Retinal pigment epithelial cell (primary cell): ENCODE measurements around the gene IMPDH2.

Experiments
- DNase-seq: peaks from one replicate; pipeline ENCODE4 v3.0.0-alpha.2; 2010; ENCODE audit warnings: low read depth
- H3K4me3 ChIP-seq: 2 replicates; pipeline ENCODE4 v1.5.1; 2011; ENCODE audit warnings: mild to moderate bottlenecking, low read length, control low read depth, moderate library complexity
- CTCF ChIP-seq: conservative IDR thresholded peaks from 2 replicates; pipeline ENCODE4 v1.5.1; 2011; ENCODE audit warnings: low read depth, low read length, control low read depth, inconsistent platforms

IMPDH2 gene

DNA sequence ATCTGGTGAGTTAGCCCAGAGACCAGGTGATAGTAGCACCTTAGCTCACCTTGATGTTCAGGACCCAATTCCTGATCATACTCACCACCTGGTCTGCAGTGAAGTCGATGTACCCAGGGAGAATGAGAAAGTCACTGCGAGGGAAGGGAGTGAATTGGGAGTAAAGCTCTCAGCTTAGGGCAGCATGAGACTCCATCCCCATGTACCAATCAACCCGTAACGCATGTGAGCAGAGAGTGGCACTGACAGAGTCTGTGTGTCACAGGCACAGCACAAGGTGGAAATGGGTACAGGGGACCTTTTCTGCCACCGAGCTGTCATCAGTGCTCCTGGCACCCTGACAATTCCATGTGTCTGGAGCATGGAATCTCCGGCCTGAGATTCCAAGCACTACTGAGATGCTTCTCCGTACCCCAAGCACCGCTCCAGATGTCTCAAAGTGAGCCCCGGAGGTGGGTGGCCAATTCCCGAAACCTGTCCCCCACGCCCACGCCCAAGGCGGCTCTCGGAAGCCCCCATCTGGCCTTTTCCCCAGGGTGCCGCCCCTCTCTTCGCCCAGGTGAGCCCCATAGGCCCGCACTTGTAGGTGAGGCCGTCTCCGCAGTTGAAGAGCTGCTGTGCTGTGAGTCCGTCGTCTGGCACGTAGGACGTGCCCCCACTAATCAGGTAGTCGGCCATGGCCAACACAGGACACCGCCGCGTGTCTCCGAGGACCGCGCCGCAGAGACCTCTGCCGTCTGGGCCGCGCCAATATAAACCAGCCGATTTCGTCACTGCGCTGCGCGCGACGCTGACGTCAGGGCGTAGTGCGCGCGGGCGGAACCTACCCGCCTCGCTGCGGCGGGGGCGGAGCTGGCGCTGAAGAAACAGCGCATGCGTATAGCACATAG, at the start of gene IMPDH2:
Gene IMPDH2, minus strand, starts transcription at position 726 of the 890 bp plus-strand sequence. Its CDS starts 48 bp downstream, at position 678.
- no peak for DNase-seq
- peak; percentile 10 for TF ChIP-seq CTCF
- peak within 1 kb of the TSS; percentile 87 for H3K4me3 ChIP-seq

DNA sequence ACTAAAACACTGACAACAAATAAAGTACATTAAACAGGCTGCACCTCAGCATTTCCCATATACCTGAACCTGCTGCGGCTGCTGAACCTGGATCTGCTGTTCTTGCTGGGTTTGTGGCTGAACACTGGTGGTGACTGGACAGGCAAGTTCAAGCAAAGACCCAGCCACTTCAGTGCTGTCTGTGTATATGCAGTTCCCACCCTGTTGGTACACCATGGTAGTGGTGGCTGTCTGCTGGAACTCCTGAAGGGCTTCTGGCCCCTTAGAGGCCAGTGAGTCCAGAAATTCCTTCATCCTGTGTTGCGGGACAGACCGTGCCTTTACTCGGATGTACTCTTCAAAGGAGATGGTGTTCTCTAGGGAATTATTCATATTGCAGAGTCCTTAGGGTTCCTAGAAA, 47.4 kb upstream of the IMPDH2 start:
- no peak for DNase-seq
- H3K4me3 ChIP-seq, result no peak overlapping the region
- TF ChIP-seq CTCF, result no peak

DNA sequence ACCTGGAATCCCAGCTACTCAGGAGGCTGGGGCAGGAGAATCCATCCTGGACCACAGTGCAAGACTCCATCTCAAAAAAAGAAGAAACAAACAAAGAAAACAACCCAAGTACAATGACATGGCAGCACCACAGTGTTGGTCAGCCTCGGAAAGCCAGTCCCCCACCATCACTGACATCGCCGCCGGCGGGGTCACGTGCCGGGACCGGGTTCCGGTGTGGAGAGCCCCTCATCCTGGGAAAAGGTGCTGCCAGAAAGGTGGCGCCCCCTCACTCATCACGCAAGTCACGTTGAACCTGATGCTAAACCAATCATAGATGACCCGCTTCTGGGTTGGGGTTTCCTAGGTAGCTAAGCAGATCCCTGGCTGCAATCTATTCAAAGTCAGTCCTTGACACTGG, 46.9 kb upstream of the IMPDH2 start:
- TF ChIP-seq CTCF, result no peak
- no peak for DNase-seq
- no peak overlapping the region for H3K4me3 ChIP-seq

DNA sequence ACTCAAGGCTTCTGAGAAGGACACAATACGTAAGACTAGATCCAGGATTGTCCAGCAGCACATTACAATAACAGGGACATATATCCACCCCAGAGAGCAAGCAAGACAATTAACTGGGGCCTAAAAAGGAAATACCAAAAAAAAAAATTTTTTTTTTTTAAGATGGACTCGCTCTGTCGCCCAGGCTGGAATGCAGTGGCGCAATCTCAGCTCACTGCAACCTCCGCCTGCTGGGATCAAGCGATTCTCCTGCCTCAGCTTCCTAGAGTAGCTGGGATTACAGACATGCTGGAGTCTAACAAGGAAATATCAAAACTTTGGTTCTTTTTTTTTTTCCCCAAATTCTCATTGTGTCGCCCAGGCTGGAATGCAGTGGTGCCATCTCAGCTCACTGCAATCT, 28.8 kb upstream of the IMPDH2 start:
- DNase-seq, result no peak
- TF ChIP-seq CTCF, result no peak
- H3K4me3 ChIP-seq, result no peak overlapping the region

DNA sequence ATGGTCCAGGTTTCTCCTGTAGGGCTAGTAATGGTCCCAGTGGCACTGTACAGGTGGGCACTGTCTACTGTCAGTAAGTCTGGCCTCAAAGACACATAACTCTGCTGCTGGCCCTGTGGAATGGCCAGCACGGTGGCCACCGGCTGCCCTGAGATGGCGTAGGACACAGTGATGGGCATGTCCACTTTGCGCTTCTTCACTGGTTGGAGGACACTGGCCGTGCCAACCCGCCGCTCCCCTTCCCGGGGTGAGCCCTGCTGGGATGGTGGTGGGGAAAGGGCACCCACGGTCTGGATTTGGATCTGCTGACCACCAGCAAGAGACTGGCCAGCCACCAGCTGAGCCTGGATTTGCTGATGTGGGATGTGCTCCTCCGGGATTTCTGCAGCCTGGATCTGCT, 28.1 kb upstream of the IMPDH2 start:
- TF ChIP-seq CTCF, result no peak
- no peak for DNase-seq
- H3K4me3 ChIP-seq, result no peak overlapping the region

DNA sequence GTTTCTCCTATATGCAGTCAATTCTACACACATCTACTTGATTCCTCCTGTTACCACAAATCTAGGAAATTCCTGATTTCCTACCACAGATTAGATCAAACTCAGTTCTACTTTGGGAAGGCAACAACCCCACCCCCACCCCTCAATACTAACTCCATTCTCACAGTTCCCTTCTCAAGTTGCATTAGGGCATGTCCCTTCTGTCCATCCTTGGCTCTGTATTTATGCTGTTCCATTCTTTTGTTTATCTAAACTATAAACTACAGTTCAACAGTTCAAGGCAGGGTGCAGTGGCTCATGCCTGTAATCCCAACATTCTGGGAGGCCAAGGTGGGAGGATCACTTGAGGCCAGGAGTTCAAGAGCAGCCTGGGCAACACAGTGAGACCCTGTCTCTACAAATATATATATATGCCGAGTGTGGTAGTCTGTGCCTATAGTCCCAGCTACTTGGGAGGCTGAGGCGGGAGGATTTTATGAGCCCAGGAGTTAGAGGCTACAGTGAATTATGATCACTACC, 25.2 kb upstream of the IMPDH2 start:
- H3K4me3 ChIP-seq, result no peak overlapping the region
- no peak for DNase-seq
- no peak for TF ChIP-seq CTCF

DNA sequence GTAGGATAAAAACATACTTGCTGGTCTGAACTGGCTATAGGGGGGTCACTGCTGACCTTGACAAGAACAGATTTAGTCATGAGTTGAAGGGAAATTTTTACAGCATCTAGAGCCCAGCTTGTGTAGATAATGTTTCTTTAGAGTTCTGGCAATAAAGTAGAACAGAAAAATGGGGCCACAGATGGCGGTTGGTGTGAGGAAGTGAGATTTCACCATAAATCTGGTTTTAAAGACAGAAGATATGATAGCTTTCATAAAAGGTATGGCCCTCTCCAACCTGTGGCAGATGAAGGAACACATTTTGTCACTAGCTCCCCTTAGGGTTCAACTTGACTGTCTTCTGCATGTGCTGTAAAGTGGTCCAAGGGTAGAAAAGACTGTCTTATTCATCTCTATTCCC, 24.3 kb upstream of the IMPDH2 start:
- no peak for DNase-seq
- TF ChIP-seq CTCF, result no peak
- H3K4me3 ChIP-seq, result no peak overlapping the region
